ENCODE data around the gene ELOVL6.
"Not testable (repeated sequence)": the region's sequence is repeated elsewhere in the genome, so short reads cannot be mapped to it uniquely, and the experiment has no call there.

ELOVL6 gene

DNA sequence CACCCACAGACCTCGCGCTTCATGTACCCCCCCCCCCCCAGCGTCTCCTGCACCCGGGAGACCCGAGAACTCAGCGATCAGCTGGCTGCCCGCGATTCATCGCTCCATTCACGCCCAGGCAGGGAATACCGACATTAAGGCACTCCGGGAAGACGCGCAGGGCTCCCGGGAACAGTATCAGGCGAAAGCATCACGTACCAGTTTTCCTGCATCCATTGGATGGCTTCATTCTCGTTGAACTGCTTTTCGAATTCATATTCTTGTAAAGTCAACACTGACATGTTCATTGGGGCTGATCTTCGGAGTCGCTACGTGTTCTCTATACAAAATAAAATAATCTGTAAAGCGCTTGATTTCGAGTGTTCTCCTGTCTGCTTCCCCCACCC, 373 bp downstream of the ELOVL6 start:
- DNase-seq (ENCODE audit: low read depth, low spot score): no peak
- H3K4me3 ChIP-seq (ENCODE audit: low read length): peak overlapping the region; percentile 83

DNA sequence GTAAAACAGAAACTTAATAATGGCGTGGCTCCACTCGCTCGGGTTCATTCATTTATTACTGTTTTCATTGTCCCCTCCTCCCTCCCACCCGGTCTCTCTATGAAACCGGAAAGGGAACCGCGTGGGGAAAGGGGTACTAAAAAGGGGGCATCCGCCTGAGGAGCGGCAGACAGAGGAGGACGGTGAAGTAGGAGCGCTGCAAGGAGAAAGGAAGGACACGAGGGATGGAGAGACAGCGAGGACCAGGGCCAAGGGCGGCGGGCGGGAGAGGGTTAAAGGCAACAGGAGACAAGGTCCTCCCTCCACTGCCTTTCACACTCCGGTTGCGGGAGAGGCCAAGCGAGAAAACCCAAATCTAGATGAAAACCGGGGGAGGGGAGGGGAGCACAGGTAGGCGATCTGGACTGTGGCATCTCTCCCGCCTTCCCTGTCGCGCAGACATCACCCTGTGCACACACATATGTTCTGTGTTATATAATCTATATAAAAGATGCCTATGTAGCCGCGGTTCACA, 829 bp downstream of the ELOVL6 start:
- H3K4me3 ChIP-seq (ENCODE audit: low read length): peak overlapping the region; percentile 83
- DNase-seq (ENCODE audit: low read depth, low spot score): peak; percentile 63

DNA sequence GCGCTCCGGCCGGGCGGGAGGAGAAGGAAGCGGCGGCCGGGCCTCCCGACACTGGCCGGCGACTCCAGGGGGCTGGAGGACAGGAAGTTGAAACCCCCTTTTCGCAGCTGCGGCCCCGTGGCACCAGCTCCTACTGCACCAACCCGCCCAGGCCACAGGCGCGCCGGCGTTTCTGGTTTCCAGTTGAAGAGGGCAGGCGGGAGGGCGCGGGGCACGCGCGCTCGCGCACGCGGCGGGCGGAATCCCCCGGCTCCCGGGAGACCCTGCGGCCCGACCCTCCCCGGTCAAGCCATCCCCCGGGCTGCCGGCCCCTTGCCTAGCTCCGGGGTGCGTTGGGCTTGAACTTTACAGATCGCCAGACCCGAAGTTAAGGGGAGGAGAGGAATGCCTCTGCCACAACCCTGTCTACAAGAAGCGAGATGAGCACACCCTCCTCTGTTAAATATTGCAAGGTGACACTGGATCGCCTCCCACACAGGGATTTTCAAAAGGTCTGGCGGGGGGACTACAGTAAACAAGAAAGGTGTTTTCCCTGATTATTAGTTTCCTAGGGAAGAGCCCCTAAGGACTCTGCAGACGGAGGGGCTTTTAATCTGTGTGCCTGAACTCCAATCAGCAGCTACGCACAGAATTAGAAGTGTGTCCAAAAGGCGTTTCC, 1.4 kb downstream of the ELOVL6 start:
- peak; percentile 25 for DNase-seq (ENCODE audit: low read depth, low spot score)
- H3K4me3 ChIP-seq (ENCODE audit: low read length): peak overlapping the region; percentile 83

DNA sequence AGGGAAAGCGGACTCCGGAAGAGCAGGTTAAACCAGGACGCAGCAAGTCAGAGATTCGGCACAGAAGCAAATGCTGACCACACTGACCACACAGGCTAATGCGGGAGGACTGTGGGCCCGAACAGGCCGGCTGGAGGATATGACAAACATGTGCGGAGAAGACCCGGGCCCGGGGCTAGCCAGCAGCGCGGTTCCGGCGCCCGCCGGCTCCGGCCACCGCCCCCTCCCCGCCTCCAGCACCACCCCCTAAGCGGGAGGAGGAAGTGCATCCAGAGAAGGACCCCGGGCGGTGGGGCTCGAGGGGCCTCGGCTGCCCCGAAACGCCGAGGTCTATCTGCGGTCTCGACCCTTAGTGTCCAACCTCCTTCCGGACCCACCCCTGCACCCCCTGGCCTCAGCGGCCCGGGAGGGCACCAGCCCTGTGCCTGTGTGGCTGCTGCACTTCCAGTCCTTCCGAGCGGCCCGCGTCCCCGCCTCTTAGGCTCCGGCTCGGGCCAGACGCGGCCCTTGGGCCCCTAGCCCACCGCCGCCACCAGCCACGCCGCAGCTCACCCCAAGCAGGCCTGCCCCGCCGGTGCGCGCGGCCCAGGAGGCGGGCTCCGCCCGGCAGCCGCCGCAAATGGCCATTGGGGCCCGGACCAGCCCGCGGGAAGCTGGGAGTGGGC, 2.1 kb downstream of the ELOVL6 start:
- DNase-seq (ENCODE audit: low read depth, low spot score): no peak

DNA sequence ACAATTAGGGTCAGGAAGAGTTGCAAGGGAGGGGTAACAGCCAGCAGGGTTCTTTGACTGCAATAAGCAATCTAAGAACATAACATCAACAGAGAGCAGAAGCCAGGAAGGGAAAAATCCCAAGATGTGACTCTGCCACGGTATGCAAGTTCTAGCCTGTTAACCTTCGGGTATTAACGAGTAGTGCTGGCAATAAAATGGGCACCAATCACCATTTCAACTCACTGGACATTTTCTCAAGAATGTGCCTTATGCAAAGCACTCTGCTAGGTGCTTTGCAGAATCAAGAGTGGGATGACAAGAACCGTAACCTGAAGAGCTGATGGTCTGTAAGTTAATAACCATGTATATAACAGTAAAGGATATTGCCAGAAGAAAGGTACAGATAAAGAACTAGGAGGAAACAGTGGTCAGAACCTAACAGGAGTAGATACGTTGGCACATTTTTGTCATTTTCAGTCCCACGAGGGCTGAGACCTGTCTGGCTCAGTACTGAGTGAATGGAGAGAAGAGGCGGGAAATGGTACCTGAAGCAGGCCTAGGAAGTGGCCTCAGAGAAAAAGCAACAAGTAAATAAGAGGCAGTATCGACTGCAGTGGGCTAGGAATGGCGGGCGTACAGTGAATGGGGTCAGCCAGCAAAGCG, 2.7 kb downstream of the ELOVL6 start:
- DNase-seq (ENCODE audit: low read depth, low spot score): peak; percentile 32
- H3K4me3 ChIP-seq (ENCODE audit: low read length): peak overlapping the region; percentile 83

More for the DNA sequence above, 2.1 kb downstream of the ELOVL6 start:
- peak overlapping the region; percentile 83 for H3K4me3 ChIP-seq (ENCODE audit: low read length)

DNA sequence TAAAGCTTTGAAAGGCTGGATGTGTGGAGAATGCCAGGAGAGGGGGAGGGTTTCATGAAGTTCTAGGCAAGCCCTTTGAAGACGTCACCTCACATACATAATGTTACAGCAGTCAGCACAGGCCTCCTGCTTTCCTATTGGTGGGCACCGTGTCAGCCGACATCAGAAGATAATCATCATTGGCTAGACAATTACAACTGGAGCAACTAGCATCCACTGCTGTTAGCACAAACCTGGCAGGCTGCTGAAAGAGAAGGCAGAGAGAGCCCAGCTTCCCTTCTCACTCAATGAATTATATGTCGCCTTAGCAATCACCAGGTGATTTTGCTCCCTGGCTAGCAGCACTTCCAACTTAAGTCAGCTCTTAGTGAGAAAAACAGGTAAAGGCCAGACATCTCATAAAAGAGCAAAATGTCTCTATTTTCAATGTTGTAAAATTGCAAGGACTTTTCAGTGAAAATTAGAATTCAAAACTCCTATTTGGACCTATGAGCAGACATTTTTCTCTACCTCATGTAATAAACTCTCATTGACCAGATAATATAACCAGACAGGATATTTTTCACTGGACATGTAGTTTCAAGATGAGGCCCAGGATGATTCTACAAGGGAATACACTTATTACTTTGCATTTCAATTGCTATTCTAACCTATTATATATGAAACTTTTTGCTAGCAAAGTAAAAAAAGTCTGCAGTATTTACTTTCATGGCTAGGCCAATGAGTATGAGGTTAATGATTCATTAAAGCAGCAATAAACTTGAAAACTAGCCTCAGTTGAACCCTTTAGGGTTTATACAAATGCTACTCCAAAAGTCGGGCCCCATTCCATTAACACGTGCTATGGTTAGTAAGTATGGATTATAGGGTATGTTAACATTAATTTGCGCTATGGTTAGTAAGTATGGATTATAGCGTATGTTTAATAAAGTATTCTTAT, 4.3 kb downstream of the ELOVL6 start:
- H3K4me3 ChIP-seq (ENCODE audit: low read length): no peak overlapping the region
- DNase-seq (ENCODE audit: low read depth, low spot score): peak; percentile 96

DNA sequence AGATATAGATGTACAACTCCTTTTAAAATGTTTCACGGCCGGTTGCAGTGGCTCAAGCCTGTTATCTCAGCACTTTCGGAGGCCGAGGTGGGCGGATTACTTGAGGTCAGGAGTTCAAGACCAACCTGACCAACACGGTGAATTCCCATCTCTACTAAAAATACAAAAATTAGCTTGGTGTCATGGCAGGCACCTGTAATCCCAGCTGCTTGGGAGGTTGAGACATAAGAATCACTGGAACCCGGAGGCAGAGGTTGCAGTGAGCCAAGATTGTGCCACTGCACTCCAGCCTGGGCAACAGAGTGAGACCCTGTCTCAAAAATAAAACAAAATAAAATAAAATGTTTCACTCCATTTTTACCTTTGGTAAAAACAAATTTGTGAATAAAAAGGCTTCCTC, 5.1 kb downstream of the ELOVL6 start:
- not testable (repeated sequence) for DNase-seq (ENCODE audit: low read depth, low spot score); H3K4me3 ChIP-seq (ENCODE audit: low read length)

DNA sequence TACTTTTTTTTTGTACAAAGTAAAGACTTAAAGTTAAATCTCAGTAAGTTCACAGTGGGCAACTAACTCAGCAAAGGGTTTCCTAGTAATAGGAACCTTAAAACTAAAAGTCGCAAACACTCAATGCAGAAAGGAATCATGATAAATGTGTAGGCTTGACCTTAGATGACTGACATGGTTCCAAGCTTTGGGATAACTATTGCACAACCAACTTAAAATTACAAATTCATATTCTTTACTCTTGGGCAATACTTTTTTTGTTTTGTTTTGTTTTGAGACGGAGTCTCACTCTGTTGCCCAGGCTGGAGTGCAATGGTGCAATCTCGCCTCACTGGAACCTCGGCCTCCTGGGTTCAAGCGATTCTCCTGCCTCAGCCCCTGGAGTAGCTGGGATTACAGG, 8.2 kb downstream of the ELOVL6 start:
- H3K4me3 ChIP-seq (ENCODE audit: low read length): no peak overlapping the region
- no peak for DNase-seq (ENCODE audit: low read depth, low spot score)

DNA sequence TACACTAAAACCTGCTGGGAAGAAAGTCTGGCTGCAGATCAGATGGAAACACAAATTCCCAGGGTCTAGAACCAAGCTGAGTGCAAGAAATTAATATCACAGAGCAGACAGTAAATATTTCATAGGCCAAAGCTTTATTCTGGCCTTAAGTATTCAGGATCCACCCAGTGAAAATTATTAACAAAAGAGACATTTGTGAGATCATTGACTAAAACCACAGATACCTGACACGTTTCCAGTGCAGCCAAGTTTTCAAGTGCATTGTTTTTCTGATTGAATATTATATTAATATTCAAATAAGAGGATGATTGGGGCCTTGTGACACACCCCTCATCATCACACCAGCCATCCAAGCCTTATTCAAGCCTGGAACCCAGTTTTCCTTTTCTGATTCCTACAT, 10.3 kb downstream of the ELOVL6 start:
- no peak for DNase-seq (ENCODE audit: low read depth, low spot score)

DNA sequence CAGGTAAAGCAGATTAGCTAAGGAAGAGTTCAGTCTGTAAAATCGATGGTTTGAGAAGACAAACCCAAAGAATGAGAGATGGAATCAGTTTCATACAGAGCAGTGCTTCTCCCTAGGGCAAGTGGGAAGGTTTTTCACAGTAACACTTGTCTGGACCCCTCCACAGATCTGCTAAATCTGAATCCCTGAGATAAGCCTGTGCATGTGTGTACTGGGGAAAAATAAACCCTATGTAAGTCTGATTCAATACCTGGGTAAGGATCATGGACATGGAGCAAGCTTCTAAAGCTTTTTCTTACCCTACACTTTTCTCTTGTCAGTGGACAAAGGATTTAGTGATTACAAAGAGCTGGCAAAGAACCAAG, 13.6 kb downstream of the ELOVL6 start:
- DNase-seq (ENCODE audit: low read depth, low spot score): no peak
- H3K4me3 ChIP-seq (ENCODE audit: low read length): no peak overlapping the region

More for the DNA sequence above, 10.3 kb downstream of the ELOVL6 start:
- no peak overlapping the region for H3K4me3 ChIP-seq (ENCODE audit: low read length)

DNA sequence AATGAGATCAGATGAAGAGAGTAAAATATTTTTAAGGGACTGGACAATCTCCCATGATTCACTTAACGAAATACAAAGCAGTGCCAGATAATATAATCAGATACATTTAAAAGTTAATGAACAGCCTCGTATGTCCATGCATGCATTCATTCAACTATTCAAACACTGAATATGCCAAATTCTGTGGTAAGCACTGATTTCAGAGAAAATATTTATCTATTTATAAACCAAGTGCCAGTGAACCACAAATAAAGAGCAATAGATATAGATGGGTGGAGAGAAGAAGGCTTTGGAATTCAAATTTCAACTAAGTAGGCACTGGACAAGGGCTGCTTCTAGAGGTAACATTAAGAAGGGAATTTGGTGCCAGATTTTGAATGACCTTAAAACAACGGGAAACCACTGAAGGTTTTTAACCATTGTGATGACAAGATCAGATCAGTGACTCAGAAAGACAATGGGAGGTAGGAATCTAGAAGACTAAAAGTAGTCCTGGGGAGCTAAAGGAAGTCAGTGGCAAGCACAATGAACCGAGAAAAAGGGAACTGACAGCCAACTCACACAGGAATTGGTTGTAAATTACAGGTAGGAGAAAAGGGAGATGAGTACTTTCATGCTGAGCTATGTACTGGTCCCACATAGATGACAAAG, 14.2 kb downstream of the ELOVL6 start:
- no peak overlapping the region for H3K4me3 ChIP-seq (ENCODE audit: low read length)
- DNase-seq (ENCODE audit: low read depth, low spot score): no peak

DNA sequence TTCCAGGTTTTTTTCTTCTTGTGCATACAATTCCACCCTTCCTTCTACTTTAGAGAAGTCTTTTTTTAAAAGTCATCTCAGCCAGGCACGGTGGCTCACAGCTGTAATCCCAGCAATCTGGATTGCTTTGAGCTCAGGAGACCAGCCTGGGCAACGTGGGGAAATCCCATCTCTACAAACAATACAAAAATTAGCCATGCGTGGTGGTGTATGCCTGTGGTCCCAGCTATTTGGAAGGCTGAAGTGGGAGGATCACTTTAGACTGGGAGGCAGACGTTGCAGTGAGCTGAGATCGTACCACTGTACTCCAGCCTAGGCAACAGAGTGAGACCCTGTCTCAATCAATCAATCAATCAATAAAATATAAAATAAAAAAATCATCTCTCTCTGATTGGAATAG, 14.8 kb downstream of the ELOVL6 start:
- H3K4me3 ChIP-seq (ENCODE audit: low read length): no peak overlapping the region
- no peak for DNase-seq (ENCODE audit: low read depth, low spot score)

DNA sequence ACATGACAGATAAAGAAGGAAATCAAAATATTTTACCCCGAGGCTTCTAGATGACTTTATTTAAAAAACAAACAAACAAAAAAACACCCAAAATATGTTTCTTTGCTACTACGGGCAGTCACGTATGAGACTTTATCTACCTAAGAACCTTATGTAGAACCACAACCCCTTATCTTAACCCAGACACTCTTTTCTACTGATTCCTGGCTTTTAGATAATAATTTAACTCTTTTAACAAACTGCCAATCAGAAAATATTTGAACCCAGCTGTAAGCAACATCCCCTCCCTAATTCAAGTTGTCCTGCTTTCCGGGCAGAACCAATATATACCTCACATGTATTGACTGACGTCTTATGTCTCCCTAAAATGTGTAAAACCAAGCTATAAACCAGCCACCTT, 15.4 kb downstream of the ELOVL6 start:
- no peak for DNase-seq (ENCODE audit: low read depth, low spot score)
- no peak overlapping the region for H3K4me3 ChIP-seq (ENCODE audit: low read length)

DNA sequence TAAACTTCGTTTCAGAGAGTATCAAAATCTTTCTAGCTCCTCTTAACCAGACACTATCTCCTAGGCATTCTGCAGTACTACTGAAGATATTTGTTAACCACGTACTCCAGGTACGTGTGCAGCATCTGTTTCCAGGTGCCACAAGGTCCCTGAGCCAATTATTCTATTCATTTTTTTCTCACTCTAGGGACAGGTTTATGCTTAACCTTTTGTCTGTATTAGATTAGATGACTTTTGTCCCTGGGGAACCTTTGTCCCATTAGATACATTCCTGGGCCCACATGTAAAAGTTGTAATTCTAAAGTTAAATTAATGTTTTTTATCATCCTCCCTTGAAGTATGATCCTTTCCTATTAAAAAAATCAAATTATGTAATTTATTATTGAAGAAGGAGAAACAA, 16.5 kb downstream of the ELOVL6 start:
- no peak overlapping the region for H3K4me3 ChIP-seq (ENCODE audit: low read length)
- no peak for DNase-seq (ENCODE audit: low read depth, low spot score)

DNA sequence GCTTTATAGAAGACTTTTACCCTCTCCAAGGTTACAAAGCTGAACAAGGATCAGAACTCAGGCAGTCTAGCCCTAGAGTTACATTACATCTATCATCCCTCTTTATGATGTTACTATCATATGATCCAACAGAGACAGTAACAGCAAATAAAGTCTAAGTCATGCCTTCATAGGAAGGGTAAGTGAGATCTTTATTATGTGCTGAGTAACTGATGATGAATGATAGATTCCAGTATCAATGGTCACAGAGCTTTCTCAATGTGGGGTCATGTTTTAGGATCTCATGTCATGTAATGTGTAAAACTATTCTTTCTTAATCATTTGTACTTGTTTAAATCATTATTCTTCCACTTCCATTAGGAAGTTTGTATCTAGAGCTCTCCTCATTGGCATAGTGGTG, 22.8 kb downstream of the ELOVL6 start:
- H3K4me3 ChIP-seq (ENCODE audit: low read length): no peak overlapping the region
- DNase-seq (ENCODE audit: low read depth, low spot score): no peak

DNA sequence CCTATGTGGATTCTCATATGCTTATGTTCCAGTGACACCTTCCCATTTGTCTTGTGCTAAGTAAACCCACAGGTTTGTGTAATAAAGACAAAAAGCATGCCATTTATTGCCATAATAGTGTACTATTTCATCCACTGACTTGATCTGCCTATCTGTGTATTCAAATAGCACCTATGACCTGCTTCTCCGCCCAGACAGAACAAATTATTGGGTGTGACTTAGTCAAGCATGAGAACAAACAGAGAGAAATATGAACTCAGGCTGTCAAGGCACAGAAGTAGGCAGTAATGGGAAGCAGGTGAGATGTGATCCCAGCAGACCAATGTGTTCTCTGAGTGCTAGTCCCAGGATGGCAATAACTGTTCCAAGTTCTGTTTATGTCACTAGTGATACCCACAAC, 25.4 kb downstream of the ELOVL6 start:
- no peak for DNase-seq (ENCODE audit: low read depth, low spot score)
- H3K4me3 ChIP-seq (ENCODE audit: low read length): no peak overlapping the region

DNA sequence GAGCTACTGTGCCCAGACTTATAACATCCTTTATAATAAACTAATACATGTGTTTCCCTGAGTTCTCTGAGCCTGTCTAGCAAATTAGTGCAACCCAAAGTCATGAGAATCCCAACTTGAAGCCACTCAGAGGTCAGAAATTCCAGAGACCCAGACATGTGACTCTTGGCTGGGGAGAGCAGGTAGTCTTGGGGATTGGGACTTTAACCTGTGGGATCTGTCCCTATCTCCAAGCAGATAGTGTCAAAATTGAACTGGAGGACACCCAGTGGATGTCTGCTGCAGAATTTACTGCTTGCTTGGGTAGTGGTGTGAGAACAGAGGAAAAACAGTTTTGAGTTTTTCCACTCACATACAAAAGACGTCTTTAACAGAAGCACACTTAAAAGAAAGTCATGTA, 26.4 kb downstream of the ELOVL6 start:
- H3K4me3 ChIP-seq (ENCODE audit: low read length): no peak overlapping the region
- DNase-seq (ENCODE audit: low read depth, low spot score): no peak

DNA sequence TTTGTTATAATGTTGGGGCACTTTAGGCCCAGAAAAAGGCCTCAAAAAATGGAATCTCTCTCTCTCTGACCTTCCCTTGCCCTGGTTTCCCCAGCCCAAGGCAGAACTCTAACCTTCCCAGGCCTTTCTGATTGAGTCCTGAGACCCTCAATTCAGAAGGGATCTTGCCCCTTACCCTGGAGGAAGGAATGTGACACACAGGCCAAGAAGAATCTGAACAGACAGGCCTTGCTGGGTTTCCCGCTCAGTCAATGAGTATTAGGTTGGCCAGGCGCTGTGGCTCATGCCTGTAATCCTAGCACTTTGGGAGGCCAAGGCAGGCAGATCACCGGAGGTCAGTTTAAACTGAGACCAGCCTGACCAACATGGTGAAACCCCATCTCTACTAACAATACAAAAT, 27.6 kb downstream of the ELOVL6 start:
- no peak overlapping the region for H3K4me3 ChIP-seq (ENCODE audit: low read length)
- DNase-seq (ENCODE audit: low read depth, low spot score): no peak
